ENCODE results near the gene CLEC9A. TPM values are rescaled to one million over a fixed set of nuclear protein-coding genes. Genes with fewer than 3 reads are reported as not detected.

The CLEC9A gene
- total and polyA plus RNA-seq, 10 of the 15 experiments (the other 5 are each of a cell fraction or from before 2014, with no cell fraction given) = not detected

DNA sequence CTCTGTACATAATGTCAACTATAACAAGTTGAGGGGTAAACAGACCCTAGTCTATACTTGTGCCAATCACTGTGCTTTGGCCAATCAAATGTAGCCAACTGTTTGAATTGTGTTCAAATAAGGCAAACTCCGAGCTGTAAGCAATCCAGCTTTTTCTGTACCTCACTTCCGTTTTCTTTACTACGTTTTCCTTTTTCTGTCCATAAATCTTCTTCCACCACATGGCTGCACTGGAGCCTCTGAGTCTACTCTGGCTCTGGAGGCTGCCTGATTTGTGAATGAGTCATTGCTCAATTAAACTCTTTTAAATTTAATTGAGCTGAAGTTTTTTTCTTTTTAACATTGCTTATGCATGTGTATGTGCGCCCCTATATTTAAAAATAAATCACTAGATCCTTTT is 38.6 kb downstream of the CLEC9A start:
- Histone ChIP-seq H3K36me3 (ENCODE audit: control insufficient read depth in 2 of 2, insufficient read depth in 2 of 2, low read length in 1 of 2) (no peaks in the 10 kb centered on the region), H3K9me3 (replicated peaks; ENCODE audit: control insufficient read depth, insufficient read depth, low read length) (no peaks in the 10 kb centered on the region), H3K4me1 (ENCODE audit: control insufficient read depth, insufficient read depth, low read length) (peaks cover 9% of the 10 kb centered on the region), H3K4me3 (no peak overlapping the region), H3K4me2 (ENCODE audit: control insufficient read depth, insufficient read depth) (no peak overlapping the region), H2AFZ (ENCODE audit: control insufficient read depth, low read depth, low read length) (no peak overlapping the region), H4K20me1 (ENCODE audit: control insufficient read depth, insufficient read depth) (no peaks in the 10 kb centered on the region), H3K27ac (ENCODE audit: control insufficient read depth, insufficient read depth) (no peak overlapping the region), H3K27me3 (replicated peaks in 1 of 2; ENCODE audit: control insufficient read depth in 2 of 2, insufficient read depth in 2 of 2, low read length in 1 of 2) (peaks cover 0 to 1% of the 10 kb centered on the region in 2 experiments; a peak in 1 of 4 replicates), H3K79me2 (ENCODE audit: control insufficient read depth, insufficient read depth, low read length) (no peaks in the 10 kb centered on the region), H3K9ac (ENCODE audit: control insufficient read depth, insufficient read depth, low read length) (no peak overlapping the region)
- ATAC-seq (no peak), DNase-seq (ENCODE audit: low read depth, low spot score) (no peak), FAIRE-seq (no peak)
- in situ Hi-C loops (cut with MboI) (no loop called here), intact Hi-C loops (cut with micrococcal nuclease; ENCODE audit: unreplicated experiment) (no loop called here)
- BruUV-seq (replicated peaks) = no TSS peak
- ChIA-PET RAD21 (ENCODE audit: unreplicated experiment) (no interaction called here), POLR2A (no interaction called here), SMC1A (ENCODE audit: uncharacterized antibody, unreplicated experiment) (interaction anchor here (1.1 kb wide), 1 partner anchor 22 kb away, joined by 6 read pairs; no protein-coding TSS in a partner anchor), CTCF (interaction anchor here (1.0 to 1.1 kb wide), 2 partner anchors 32 to 59 kb away, joined by 3 read pairs; partner anchors contain the start of gene CLEC12B)
- 16% methylated on average over 4 of the region's 4 CpGs for WGBS (ENCODE audit: insufficient coverage, insufficient replicate concordance, low lambda C conversion rate, missing lambda C conversion rate)
- TF ChIP-seq, protein P1, sequence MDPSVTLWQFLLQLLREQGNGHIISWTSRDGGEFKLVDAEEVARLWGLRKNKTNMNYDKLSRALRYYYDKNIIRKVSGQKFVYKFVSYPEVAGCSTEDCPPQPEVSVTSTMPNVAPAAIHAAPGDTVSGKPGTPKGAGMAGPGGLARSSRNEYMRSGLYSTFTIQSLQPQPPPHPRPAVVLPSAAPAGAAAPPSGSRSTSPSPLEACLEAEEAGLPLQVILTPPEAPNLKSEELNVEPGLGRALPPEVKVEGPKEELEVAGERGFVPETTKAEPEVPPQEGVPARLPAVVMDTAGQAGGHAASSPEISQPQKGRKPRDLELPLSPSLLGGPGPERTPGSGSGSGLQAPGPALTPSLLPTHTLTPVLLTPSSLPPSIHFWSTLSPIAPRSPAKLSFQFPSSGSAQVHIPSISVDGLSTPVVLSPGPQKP (IDR thresholded peaks at IDR 0.05; ENCODE audit: low read depth, low read length) = no peak
- no peak for TF ChIP-seq NFXL1 (IDR thresholded peaks at IDR 0.05; ENCODE audit: borderline replicate concordance)
- TF ChIP-seq MEF2A (IDR thresholded peaks at IDR 0.05; ENCODE audit: insufficient read depth, low read depth, low read length) = no peak
- TF ChIP-seq, protein P2, sequence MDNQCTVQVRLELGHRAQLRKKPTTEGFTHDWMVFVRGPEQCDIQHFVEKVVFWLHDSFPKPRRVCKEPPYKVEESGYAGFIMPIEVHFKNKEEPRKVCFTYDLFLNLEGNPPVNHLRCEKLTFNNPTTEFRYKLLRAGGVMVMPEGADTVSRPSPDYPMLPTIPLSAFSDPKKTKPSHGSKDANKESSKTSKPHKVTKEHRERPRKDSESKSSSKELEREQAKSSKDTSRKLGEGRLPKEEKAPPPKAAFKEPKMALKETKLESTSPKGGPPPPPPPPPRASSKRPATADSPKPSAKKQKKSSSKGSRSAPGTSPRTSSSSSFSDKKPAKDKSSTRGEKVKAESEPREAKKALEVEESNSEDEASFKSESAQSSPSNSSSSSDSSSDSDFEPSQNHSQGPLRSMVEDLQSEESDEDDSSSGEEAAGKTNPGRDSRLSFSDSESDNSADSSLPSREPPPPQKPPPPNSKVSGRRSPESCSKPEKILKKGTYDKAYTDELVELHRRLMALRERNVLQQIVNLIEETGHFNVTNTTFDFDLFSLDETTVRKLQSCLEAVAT (IDR thresholded peaks at IDR 0.05) = no peak
- TF ChIP-seq, protein P3, sequence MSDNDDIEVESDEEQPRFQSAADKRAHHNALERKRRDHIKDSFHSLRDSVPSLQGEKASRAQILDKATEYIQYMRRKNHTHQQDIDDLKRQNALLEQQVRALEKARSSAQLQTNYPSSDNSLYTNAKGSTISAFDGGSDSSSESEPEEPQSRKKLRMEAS (IDR thresholded peaks at IDR 0.05; ENCODE audit: low read depth, low read length) = no peak
- TF ChIP-seq ZNF217 (IDR thresholded peaks at IDR 0.05) = no peak
- no peak for TF ChIP-seq SMAD1 (IDR thresholded peaks at IDR 0.05; ENCODE audit: low read depth, partially characterized antibody)
- no peak for TF ChIP-seq SMAD5 (IDR thresholded peaks at IDR 0.05; ENCODE audit: low read depth)
- TF ChIP-seq, protein P4, sequence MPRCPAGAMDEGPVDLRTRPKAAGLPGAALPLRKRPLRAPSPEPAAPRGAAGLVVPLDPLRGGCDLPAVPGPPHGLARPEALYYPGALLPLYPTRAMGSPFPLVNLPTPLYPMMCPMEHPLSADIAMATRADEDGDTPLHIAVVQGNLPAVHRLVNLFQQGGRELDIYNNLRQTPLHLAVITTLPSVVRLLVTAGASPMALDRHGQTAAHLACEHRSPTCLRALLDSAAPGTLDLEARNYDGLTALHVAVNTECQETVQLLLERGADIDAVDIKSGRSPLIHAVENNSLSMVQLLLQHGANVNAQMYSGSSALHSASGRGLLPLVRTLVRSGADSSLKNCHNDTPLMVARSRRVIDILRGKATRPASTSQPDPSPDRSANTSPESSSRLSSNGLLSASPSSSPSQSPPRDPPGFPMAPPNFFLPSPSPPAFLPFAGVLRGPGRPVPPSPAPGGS (IDR thresholded peaks at IDR 0.05; ENCODE audit: borderline replicate concordance, insufficient read depth, low read depth, low read length, poor library complexity, severe bottlenecking) = no peak
- TF ChIP-seq RUNX3 (IDR thresholded peaks at IDR 0.05; ENCODE audit: low read length) = no peak
- TF ChIP-seq, protein P5, sequence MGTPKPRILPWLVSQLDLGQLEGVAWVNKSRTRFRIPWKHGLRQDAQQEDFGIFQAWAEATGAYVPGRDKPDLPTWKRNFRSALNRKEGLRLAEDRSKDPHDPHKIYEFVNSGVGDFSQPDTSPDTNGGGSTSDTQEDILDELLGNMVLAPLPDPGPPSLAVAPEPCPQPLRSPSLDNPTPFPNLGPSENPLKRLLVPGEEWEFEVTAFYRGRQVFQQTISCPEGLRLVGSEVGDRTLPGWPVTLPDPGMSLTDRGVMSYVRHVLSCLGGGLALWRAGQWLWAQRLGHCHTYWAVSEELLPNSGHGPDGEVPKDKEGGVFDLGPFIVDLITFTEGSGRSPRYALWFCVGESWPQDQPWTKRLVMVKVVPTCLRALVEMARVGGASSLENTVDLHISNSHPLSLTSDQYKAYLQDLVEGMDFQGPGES (IDR thresholded peaks at IDR 0.05) = no peak
- no peak for TF ChIP-seq RAD51 (IDR thresholded peaks at IDR 0.05)

Data from GM12878 (cell line).